Measurements from ENCODE around the gene CPSF4. TPM values are rescaled to one million over a fixed set of nuclear protein-coding genes. Genes with fewer than 3 reads are reported as not detected.

Gene CPSF4
- total RNA-seq, 1 experiment from 2014 or later, result 67.0 TPM

- RAD21 ChIA-PET (ENCODE audit: low non-redundant PET in 1 of 2, low total read pairs in 2 of 2, uncharacterized antibody in 2 of 2, unreplicated experiment in 2 of 2), result no interaction called here
- TF ChIP-seq, protein P1, sequence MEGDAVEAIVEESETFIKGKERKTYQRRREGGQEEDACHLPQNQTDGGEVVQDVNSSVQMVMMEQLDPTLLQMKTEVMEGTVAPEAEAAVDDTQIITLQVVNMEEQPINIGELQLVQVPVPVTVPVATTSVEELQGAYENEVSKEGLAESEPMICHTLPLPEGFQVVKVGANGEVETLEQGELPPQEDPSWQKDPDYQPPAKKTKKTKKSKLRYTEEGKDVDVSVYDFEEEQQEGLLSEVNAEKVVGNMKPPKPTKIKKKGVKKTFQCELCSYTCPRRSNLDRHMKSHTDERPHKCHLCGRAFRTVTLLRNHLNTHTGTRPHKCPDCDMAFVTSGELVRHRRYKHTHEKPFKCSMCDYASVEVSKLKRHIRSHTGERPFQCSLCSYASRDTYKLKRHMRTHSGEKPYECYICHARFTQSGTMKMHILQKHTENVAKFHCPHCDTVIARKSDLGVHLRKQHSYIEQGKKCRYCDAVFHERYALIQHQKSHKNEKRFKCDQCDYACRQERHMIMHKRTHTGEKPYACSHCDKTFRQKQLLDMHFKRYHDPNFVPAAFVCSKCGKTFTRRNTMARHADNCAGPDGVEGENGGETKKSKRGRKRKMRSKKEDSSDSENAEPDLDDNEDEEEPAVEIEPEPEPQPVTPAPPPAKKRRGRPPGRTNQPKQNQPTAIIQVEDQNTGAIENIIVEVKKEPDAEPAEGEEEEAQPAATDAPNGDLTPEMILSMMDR (IDR thresholded peaks at IDR 0.05 in 2 of 3, conservative IDR thresholded peaks at IDR 0.05 in 1 of 3; ENCODE audit: borderline replicate concordance in 1 of 3, insufficient read depth in 1 of 3, low read depth in 2 of 3, low read length in 2 of 3), result peak in 1 of 3 experiments; percentile 9; a peak in 1 of 6 replicates
- TF ChIP-seq SP1 (IDR thresholded peaks at IDR 0.05; ENCODE audit: low read depth) (no peak), JUND (IDR thresholded peaks at IDR 0.05) (no peak), ELF1 (IDR thresholded peaks at IDR 0.05; ENCODE audit: borderline replicate concordance, low read depth) (no peak), EZH2 (IDR thresholded peaks at IDR 0.05) (no peak), ZFX (IDR thresholded peaks at IDR 0.05) (no peak), SIN3A (IDR thresholded peaks at IDR 0.05; ENCODE audit: low read depth) (no peak), TCF7L2 (IDR thresholded peaks at IDR 0.05; ENCODE audit: borderline replicate concordance, extremely low read depth, insufficient read depth, insufficient read length) (no peak), POLR2AphosphoS5 (IDR thresholded peaks at IDR 0.05; ENCODE audit: low read depth, low read length) (peak; percentile 19; the same call in 1 of the 2 replicates)
- Histone ChIP-seq H3K9ac (ENCODE audit: low read length) (no peak overlapping the region), H3K4me2 (ENCODE audit: low read length) (no peak overlapping the region), H3K4me1 (ENCODE audit: control insufficient read depth in 1 of 2, insufficient read depth in 2 of 2, low read length in 2 of 2) (peaks cover 0 to 16% of the 10 kb centered on the region in 2 experiments; a peak in 1 of 4 replicates), H3K9me2 (ENCODE audit: insufficient read depth) (no peaks in the 10 kb centered on the region), H3K9me3 (ENCODE audit: control insufficient read depth in 1 of 2, insufficient read depth in 1 of 2, low read depth in 1 of 2, low read length in 2 of 2) (no peaks in the 10 kb centered on the region), H3K36me3 (ENCODE audit: control insufficient read depth in 1 of 2, insufficient read depth in 2 of 2, low read length in 2 of 2) (peaks cover 37 to 48% of the 10 kb centered on the region in 2 experiments), H3K79me2 (ENCODE audit: insufficient read depth, low read length) (peaks cover 8% of the 10 kb centered on the region; the same call in 1 of the 2 replicates), H3K4me3 (replicated peaks in 1 of 2; ENCODE audit: low read depth in 1 of 2, low read length in 2 of 2) (no peak overlapping the region), H2AFZ (ENCODE audit: low read depth, low read length, poor library complexity, severe bottlenecking) (no peak overlapping the region), H3K27me3 (ENCODE audit: insufficient read depth, low read length) (no peaks in the 10 kb centered on the region), H4K20me1 (ENCODE audit: insufficient read depth) (no peaks in the 10 kb centered on the region), H3K27ac (ENCODE audit: low read depth, low read length) (no peak overlapping the region)
- intact Hi-C loops (cut with micrococcal nuclease), result no loop called here
- POLR2A ChIA-PET, result no interaction called here
- CTCF ChIA-PET, result no interaction called here
- ATAC-seq (no peak), DNase-seq (ENCODE audit: low read depth, low spot score) (no peak)
- BruUV-seq (replicated peaks), result TSS peak; percentile 92
Measured at GRCh38 chr7:99395616-99396327, 43.0 kb upstream of the CPSF4 start.
